ENCODE results near the gene IFIT2. TPM values are rescaled to one million over a fixed set of nuclear protein-coding genes. Genes with fewer than 3 reads are reported as not detected.

The IFIT2 gene
- total RNA-seq, 1 donor from 2014 or later: 47.2 TPM

- ATAC-seq: no peak
- DNase-seq: no peak
- Histone ChIP-seq H3K9me3 (no peaks in the 10 kb centered on the region), H3K4me3 (no peak overlapping the region), H3K36me3 (no peaks in the 10 kb centered on the region), H3K4me1 (peaks cover 22% of the 10 kb centered on the region), H3K27ac (no peak overlapping the region), H3K27me3 (no peaks in the 10 kb centered on the region)
- TF ChIP-seq, protein P1, sequence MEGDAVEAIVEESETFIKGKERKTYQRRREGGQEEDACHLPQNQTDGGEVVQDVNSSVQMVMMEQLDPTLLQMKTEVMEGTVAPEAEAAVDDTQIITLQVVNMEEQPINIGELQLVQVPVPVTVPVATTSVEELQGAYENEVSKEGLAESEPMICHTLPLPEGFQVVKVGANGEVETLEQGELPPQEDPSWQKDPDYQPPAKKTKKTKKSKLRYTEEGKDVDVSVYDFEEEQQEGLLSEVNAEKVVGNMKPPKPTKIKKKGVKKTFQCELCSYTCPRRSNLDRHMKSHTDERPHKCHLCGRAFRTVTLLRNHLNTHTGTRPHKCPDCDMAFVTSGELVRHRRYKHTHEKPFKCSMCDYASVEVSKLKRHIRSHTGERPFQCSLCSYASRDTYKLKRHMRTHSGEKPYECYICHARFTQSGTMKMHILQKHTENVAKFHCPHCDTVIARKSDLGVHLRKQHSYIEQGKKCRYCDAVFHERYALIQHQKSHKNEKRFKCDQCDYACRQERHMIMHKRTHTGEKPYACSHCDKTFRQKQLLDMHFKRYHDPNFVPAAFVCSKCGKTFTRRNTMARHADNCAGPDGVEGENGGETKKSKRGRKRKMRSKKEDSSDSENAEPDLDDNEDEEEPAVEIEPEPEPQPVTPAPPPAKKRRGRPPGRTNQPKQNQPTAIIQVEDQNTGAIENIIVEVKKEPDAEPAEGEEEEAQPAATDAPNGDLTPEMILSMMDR (IDR thresholded peaks at IDR 0.05): no peak
- intact Hi-C loops (cut with DNase I): no loop called here
These were observed 26.9 kb upstream of the IFIT2 start for GRCh38 chr10:89274928-89275327.

DNA sequence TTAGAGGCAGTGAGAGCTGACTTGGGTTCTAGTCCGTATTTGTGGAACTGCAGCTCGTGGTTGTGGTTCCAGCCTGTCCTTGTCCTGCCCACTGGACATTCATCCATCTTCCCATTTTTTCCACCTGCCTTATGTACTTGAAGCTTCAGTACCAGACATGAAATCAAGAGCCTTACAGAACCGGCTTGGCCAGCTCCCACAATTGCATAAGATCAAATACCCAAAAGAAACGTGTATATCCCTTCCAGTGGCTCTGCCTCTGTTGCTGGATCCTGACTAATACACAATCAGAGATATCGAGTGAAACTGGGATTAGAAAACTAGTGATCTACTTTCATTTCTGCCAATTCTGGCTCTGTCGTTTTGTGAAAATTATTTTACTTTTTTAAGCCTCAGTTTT, 26.5 kb upstream of the IFIT2 start:
- Histone ChIP-seq H3K9me3 (no peaks in the 10 kb centered on the region), H3K27me3 (no peaks in the 10 kb centered on the region), H3K36me3 (no peaks in the 10 kb centered on the region), H3K4me3 (no peak overlapping the region), H3K27ac (no peak overlapping the region), H3K4me1 (peaks cover 22% of the 10 kb centered on the region)
- intact Hi-C loops (cut with DNase I): no loop called here
- ATAC-seq: peak; percentile 73
- peak; percentile 61 for DNase-seq
- TF ChIP-seq, protein P1 (IDR thresholded peaks at IDR 0.05): no peak

GRCh38 chr10:89278034-89278535, 23.8 kb upstream of the IFIT2 start:
- Histone ChIP-seq H3K4me3 (no peak overlapping the region), H3K27me3 (no peaks in the 10 kb centered on the region), H3K27ac (peak overlapping the region; percentile 74), H3K36me3 (no peaks in the 10 kb centered on the region), H3K9me3 (no peaks in the 10 kb centered on the region), H3K4me1 (peaks cover 25% of the 10 kb centered on the region)
- TF ChIP-seq, protein P1 (IDR thresholded peaks at IDR 0.05): no peak
- peak; percentile 82 for ATAC-seq
- intact Hi-C loops (cut with DNase I): no loop called here
- DNase-seq: no peak

DNA sequence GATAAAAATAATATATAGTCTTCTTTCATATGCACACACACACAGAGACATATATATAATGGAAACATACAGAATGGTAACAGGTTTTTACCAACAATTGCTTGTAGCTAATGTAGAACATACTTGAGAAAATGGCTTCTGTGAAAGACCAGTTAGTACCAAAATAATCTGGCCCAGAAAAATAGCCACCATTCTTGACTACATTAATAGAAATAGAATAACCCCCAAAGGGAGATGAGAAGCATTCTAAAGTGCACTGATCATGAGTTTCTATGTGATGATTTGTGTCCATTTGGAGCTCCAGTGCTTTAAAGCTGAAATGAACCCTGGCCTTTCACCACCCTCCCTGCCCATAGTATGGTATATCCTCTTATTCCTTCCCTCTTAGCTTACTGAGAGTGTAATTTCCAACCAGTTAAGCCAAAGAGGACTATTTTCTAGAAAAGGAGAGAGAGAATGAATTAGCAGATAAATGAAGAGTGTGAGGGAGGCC, 22.9 kb upstream of the IFIT2 start:
- Histone ChIP-seq H3K27me3 (no peaks in the 10 kb centered on the region), H3K27ac (no peak overlapping the region), H3K36me3 (no peaks in the 10 kb centered on the region), H3K9me3 (no peaks in the 10 kb centered on the region), H3K4me3 (no peak overlapping the region), H3K4me1 (peaks cover 33% of the 10 kb centered on the region)
- no peak for DNase-seq
- TF ChIP-seq, protein P1 (IDR thresholded peaks at IDR 0.05): no peak
- intact Hi-C loops (cut with DNase I): no loop called here
- ATAC-seq: no peak

DNA sequence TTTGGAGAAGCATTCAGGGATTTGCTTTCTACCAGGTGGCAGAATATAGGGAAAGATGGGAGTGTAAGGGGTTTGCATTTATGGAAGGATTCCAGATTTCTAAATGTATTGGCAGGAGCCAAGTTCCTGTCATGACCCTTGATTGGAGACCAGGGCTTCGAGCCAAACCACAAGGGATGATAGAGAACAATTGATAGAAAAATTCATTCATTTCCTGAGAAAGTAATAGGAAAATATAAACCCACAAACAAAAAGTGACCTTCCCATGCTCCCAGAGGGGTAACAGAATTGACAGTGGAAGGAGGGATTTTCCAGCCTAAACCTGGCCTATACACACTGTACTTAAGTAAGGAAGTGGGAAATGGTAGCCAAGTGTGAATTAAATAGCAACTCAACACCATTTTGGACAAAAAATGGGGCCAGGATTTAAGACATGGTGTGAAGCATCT, 22.4 kb upstream of the IFIT2 start:
- Histone ChIP-seq H3K27me3 (no peaks in the 10 kb centered on the region), H3K27ac (no peak overlapping the region), H3K36me3 (no peaks in the 10 kb centered on the region), H3K9me3 (no peaks in the 10 kb centered on the region), H3K4me3 (no peak overlapping the region), H3K4me1 (peaks cover 36% of the 10 kb centered on the region)
- TF ChIP-seq, protein P1 (IDR thresholded peaks at IDR 0.05): no peak
- ATAC-seq: no peak
- no peak for DNase-seq
- intact Hi-C loops (cut with DNase I): no loop called here

- DNase-seq (no peak), ATAC-seq (no peak)
- no peak overlapping the region for H3K4me3 ChIP-seq
- H3K36me3 ChIP-seq: no peaks in the 10 kb centered on the region
- H3K27me3 ChIP-seq: no peaks in the 10 kb centered on the region
- H3K4me1 ChIP-seq: peaks cover 34% of the 10 kb centered on the region
- TF ChIP-seq, protein P1 (IDR thresholded peaks at IDR 0.05): no peak
- no peak overlapping the region for H3K27ac ChIP-seq
- intact Hi-C loops (cut with DNase I): no loop called here
- H3K9me3 ChIP-seq: no peaks in the 10 kb centered on the region
These were observed 21.3 kb upstream of the IFIT2 start for GRCh38 chr10:89280508-89280907.
